HG02571 (cell line): ENCODE measurements around the gene ABCA2.
A peak's percentile ranks its signal among the peaks of the same experiment; 100 is the strongest.

Experiments used
- ATAC-seq: cut with Tn5 transposase; IDR thresholded peaks from one replicate; pipeline ENCODE4 v1.9.1; 2021; ENCODE audit warnings: mild to moderate bottlenecking, moderate library complexity; ENCODE audit not compliant: unreplicated experiment

The ABCA2 gene

GRCh38 chr9:137027369-137028262 lies at the start of gene ABCA2:
Gene ABCA2, minus strand, starts transcription at chr9:137028237. Its CDS starts 97 bp downstream, at chr9:137028140.
- ATAC-seq: no peak

- ATAC-seq: peak; percentile 52
These were observed 49.1 kb upstream of the ABCA2 start, which contains the start of gene UAP1L1 for GRCh38 chr9:137077010-137077747. Gene UAP1L1, plus strand, starts transcription at chr9:137077517. Its CDS starts 16 bp downstream, at chr9:137077533.

- ATAC-seq: no peak
These were observed 48.6 kb upstream of the ABCA2 start for GRCh38 chr9:137076636-137077009.

GRCh38 chr9:137075275-137075775 lies 47.3 kb upstream of the ABCA2 start:
- ATAC-seq: no peak

- ATAC-seq: no peak
These were observed 46.7 kb upstream of the ABCA2 start for GRCh38 chr9:137074657-137075274.

- no peak for ATAC-seq
These were observed 46.0 kb upstream of the ABCA2 start for GRCh38 chr9:137073992-137074399.

- ATAC-seq: no peak
These were observed 43.2 kb upstream of the ABCA2 start for GRCh38 chr9:137071282-137071681.

- no peak for ATAC-seq
These were observed 42.9 kb upstream of the ABCA2 start for GRCh38 chr9:137070906-137071275.

GRCh38 chr9:137070201-137070905 lies 42.3 kb upstream of the ABCA2 start, which contains the start of gene SAPCD2:
Gene SAPCD2, minus strand, starts transcription at chr9:137070557. Its CDS starts 97 bp downstream, at chr9:137070460.
- ATAC-seq: peak; percentile 54

- ATAC-seq: no peak
These were observed 41.6 kb upstream of the ABCA2 start for GRCh38 chr9:137069508-137070091.

- ATAC-seq: no peak
These were observed 40.8 kb upstream of the ABCA2 start for GRCh38 chr9:137068539-137069507.

GRCh38 chr9:137067860-137068538 lies 40.0 kb upstream of the ABCA2 start:
- ATAC-seq: no peak

- ATAC-seq: no peak
These were observed 38.2 kb upstream of the ABCA2 start for GRCh38 chr9:137066096-137066861.

- no peak for ATAC-seq
These were observed 37.4 kb upstream of the ABCA2 start for GRCh38 chr9:137065336-137065967.

- no peak for ATAC-seq
These were observed 36.8 kb upstream of the ABCA2 start for GRCh38 chr9:137064880-137065164.

GRCh38 chr9:137064027-137064879 lies 36.2 kb upstream of the ABCA2 start:
- ATAC-seq: no peak
